GM21786 (cell line): ENCODE results near the gene NAT16.
"Not testable (repeated sequence)": the region's sequence is repeated elsewhere in the genome, so short reads cannot be mapped to it uniquely, and the experiment has no call there.

Source experiments
- ATAC-seq: cut with Tn5 transposase; IDR thresholded peaks from one replicate; pipeline ENCODE4 v1.9.1; 2021; ENCODE audit not compliant: unreplicated experiment

Gene NAT16

GRCh38 chr7:101129603-101130117 lies 50.4 kb downstream of the NAT16 start:
- no peak for ATAC-seq

DNA sequence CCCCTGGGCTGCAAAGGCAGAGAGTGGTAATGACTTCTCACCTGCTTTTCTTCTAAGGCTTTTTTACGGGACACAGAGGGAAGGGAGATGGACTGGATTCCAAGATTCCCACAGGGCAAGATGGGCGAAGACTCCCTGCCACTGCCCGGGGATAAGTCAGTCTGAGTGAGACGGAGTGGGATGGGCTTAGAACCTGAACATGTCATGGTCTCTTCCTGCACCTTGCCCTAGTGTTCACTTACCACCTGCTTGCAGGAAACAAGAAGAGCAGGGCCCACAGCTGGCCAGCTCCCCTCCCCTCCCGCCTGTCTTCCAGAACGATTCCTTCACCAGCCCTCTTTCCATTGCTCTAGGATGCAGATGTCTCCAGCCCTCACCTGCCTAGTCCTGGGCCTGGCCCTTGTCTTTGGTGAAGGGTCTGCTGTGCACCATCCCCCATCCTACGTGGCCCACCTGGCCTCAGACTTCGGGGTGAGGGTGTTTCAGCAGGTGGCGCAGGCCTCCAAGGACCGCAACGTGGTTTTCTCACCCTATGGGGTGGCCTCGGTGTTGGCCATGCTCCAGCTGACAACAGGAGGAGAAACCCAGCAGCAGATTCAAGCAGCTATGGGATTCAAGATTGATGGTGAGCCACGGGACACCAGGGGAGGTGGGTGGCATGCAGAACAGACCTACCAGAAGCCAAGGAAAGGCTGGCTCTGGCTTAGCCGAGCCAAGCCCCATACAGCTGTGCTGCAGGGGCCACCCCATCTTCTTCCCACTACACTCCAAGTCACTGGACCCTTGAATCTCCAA lies 51.9 kb downstream of the NAT16 start:
- ATAC-seq: no peak

- ATAC-seq: no peak
Observed at GRCh38 chr7:101127460-101128039, 52.5 kb downstream of the NAT16 start.

DNA sequence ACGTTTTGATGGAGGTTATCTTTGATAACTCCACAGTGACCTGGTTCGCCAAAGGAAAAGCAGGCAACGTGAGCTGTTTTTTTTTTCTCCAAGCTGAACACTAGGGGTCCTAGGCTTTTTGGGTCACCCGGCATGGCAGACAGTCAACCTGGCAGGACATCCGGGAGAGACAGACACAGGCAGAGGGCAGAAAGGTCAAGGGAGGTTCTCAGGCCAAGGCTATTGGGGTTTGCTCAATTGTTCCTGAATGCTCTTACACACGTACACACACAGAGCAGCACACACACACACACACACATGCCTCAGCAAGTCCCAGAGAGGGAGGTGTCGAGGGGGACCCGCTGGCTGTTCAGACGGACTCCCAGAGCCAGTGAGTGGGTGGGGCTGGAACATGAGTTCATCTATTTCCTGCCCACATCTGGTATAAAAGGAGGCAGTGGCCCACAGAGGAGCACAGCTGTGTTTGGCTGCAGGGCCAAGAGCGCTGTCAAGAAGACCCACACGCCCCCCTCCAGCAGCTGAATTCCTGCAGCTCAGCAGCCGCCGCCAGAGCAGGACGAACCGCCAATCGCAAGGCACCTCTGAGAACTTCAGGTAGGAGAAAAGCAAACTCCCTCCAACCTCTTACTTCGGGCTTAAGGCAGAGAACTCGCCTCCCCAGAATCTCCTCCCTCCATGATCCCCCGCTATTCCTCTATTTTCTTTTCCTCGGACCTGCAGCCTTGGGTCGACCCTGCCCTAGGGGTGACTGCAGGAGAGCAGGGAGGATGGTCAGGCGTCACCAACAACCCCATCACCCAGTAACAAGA lies 53.2 kb downstream of the NAT16 start, which contains the start of gene SERPINE1:
Gene SERPINE1 (plus strand): TSS at position 454 of the 809 bp plus-strand sequence. CDS start 1,290 bp downstream, outside the sequence.
- ATAC-seq: peak; percentile 48

GRCh38 chr7:101125989-101126650 lies 54.0 kb downstream of the NAT16 start:
- ATAC-seq: peak; percentile 63

GRCh38 chr7:101124376-101125056 lies 55.6 kb downstream of the NAT16 start:
- ATAC-seq: no peak

GRCh38 chr7:101123703-101124068 lies 56.4 kb downstream of the NAT16 start:
- ATAC-seq: no peak

- ATAC-seq: no peak
Observed at GRCh38 chr7:101122933-101123702, 57.0 kb downstream of the NAT16 start.

DNA sequence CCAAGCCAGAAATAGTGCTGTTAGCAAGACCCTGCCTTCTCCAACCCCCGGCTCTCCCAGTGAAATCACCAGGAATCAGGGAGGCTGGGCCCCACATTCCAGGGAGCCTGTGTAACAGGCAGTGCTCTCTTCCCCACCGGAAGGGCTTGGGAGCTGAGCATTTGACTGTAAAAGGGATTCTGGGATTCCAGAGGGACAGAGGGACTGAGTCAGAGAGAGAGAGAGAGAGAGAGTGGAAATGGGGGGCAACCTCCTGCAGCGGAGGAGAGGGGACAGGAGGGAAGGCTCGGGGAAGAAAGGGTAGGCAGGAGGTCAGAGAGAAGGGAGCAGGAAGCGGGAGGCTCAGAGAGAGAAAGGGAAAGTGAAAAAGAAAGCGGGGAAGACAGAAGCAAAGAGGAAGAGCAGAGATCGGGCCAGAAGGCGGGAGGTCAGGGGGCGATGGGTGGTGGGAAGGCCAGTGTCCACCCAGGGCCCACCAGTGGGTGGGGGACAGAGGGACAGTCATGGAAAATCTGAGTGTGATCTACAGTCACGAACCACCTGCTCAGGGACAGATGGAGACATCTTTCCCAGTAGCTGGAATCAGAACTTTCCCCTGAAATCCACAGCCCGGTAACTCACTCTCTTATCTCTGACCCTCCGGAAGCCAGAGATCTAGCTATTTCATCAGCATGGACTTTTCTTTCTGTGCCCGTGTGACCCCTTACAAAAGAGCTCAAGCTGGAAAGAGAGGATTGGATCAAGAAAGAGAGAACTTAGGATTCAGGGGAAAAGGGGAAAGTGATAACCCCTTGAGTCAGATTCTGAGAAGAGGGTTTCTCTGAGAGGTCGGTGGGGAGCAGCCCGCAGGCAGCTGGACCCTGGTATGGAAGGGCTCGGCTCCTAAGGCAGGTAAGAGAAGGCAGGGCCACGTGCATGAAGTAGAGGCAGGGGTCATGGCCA lies 57.8 kb downstream of the NAT16 start:
- no peak for ATAC-seq

DNA sequence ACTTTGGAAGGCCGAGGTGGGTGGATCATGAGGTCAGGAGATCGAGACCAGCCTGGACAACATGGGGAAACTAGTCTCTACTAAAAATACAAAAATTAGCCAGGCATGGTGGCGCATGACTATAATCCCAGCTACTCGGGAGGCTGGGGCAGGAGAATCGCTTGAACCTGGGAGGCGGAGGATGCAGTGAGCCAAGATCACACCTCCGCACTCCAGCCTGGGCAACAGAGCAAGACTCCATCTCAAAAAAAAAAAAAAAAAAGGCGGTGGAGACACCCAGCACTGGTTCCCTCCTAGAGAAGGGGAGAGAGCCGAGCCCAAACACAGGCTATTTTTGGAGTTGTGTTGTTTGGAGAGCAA lies 58.5 kb downstream of the NAT16 start:
- ATAC-seq: not testable (repeated sequence)
